Esophagus muscularis mucosa (tissue), 4 donors: ENCODE results near the gene GJB2. TPM values are rescaled to one million over a fixed set of nuclear protein-coding genes. Genes with fewer than 3 reads are reported as not detected.

Experiments
- DNase-seq: peaks from one replicate; pipeline ENCODE4 v3.0.0-alpha.2; 2017; ENCODE audit errors: extremely low spot score
- H3K27ac ChIP-seq, 4 donors: fragments of 200-600 bp; sonication (generic); replicated peaks in 1 of 4; 1 replicate in 3 of 4; 2 replicates in 1 of 4; pipeline ENCODE4 v1.5.1; 2016 to 2019; ENCODE audit warnings: mild to moderate bottlenecking in 1 of 4
- H3K27me3 ChIP-seq, 4 donors: fragments of 200-600 bp; sonication (generic); one replicate each; pipeline versions ENCODE4 v1.5.1 to v1.6.0; 2016 to 2019
- H3K36me3 ChIP-seq, 4 donors: fragments of 200-600 bp; sonication (generic); one replicate each; pipeline ENCODE4 v1.5.1; 2016 to 2019
- H3K4me1 ChIP-seq, 4 donors: fragments of 200-600 bp; sonication (generic); one replicate each; pipeline ENCODE4 v1.5.1; 2016 to 2019
- H3K4me3 ChIP-seq, 4 donors: fragments of 200-600 bp; sonication (generic); 1 replicate in 2 of 4; 2 replicates in 2 of 4; pipeline ENCODE4 v1.5.1; 2016 to 2019; ENCODE audit warnings: mild to moderate bottlenecking in 4 of 4, moderate library complexity in 1 of 4
- H3K9me3 ChIP-seq, 4 donors: fragments of 200-600 bp; sonication (generic); 1 replicate in 3 of 4; 2 replicates in 1 of 4; pipeline ENCODE4 v1.5.1; 2016 to 2019
- EP300 ChIP-seq: sonication (generic); formaldehyde crosslinking; IDR thresholded peaks from one replicate; pipeline ENCODE4 v1.6.1; 2017; ENCODE audit warnings: antibody characterized with exemption
- POLR2A ChIP-seq: fragments of 450-650 bp; IDR thresholded peaks from one replicate; pipeline ENCODE4 v1.6.1; 2017; ENCODE audit warnings: antibody characterized with exemption, moderate library complexity, mild to moderate bottlenecking, low read depth
- POLR2AphosphoS5 ChIP-seq, 2 donors: sonication (generic); formaldehyde crosslinking; IDR thresholded peaks; one replicate each; pipeline ENCODE4 v1.6.1; 2017; ENCODE audit warnings: antibody characterized with exemption in 2 of 2
- WGBS: methylation state at CpG from one replicate; pipeline ENCODE4 v1.1.5; 2018; 5-methylcytosine and 5-hydroxymethylcytosine counted together
- intact Hi-C: fragments of 100-400 bp; cut with DNase I; formaldehyde crosslinking; loops from one replicate; pipeline ENCODE4 v1.15.1; 2023
- total RNA-seq, 4 donors: library from RNA; depleted of rRNA; stranded (reverse); fragments of >200 nt; gene quantifications; one replicate each; pipeline versions ENCODE4 v1.1.0 to v1.2.1, GENCODE V29; 2016
- TF ChIP-seq, protein P1 (sequence below), 3 experiments: fragments of 200-600 bp in 2 of 3; fragments of 450-650 bp in 1 of 3; sonication (generic) in 2 of 3; IDR thresholded peaks; one replicate each; pipeline ENCODE4 v1.5.1; 2017 to 2019; ENCODE audit warnings: antibody characterized with exemption in 3 of 3, mild to moderate bottlenecking in 2 of 3, moderate library complexity in 1 of 3

GJB2 gene
- total RNA-seq, 4 donors from 2014 or later = 0.50 to 0.75 TPM; not detected in 2

DNA sequence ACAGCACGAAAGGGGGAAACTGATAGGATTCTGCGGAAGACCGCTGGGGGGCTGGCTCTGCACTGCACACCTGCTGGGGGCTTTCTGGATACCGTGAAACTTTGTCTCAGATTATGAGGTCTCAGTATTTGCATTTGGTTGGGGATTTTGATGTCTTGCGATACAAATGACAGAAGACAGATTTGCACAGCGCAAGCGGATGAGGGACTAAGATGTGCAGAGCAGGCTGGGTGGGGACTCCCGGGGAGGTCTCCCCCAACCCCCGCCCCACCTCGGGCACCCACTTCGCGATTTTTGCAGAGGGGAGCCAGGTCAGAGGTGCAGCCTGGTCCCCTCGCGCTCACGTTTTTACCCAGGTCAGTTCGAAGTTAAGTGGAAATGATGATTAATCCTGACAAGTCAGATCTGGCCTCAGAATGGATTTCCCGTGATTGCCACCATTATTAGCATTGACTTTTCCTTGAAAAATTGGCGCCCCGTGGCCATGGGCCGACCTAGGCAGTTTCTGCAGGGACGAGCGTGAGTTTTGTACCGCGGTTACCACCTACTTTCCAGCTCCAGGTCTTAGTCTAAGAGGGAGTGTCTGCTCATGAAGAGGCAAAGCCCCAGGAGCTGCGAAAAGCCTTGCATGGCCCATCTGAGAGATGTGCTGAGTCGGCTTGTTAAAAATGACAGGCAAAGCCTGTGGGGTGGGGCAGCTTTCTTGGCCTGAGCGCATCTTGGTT lies 1.3 kb upstream of the GJB2 start:
- peak; percentile 85 for DNase-seq
- Histone ChIP-seq H3K9me3 (no peaks in the 10 kb centered on the region), H3K4me1 (peaks cover 20 to 29% (median 27%) of the 10 kb centered on the region in 4 donors), H3K27ac (no peak overlapping the region), H3K36me3 (no peaks in the 10 kb centered on the region), H3K4me3 (peak overlapping the region; percentile 55 to 68 (median 60)), H3K27me3 (peaks cover 3 to 66% (median 35%) of the 10 kb centered on the region in 4 donors)
- TF ChIP-seq POLR2A (no peak), EP300 (no peak), POLR2AphosphoS5 (IDR thresholded peaks at IDR 0.05) (no peak)
- TF ChIP-seq, protein P1, sequence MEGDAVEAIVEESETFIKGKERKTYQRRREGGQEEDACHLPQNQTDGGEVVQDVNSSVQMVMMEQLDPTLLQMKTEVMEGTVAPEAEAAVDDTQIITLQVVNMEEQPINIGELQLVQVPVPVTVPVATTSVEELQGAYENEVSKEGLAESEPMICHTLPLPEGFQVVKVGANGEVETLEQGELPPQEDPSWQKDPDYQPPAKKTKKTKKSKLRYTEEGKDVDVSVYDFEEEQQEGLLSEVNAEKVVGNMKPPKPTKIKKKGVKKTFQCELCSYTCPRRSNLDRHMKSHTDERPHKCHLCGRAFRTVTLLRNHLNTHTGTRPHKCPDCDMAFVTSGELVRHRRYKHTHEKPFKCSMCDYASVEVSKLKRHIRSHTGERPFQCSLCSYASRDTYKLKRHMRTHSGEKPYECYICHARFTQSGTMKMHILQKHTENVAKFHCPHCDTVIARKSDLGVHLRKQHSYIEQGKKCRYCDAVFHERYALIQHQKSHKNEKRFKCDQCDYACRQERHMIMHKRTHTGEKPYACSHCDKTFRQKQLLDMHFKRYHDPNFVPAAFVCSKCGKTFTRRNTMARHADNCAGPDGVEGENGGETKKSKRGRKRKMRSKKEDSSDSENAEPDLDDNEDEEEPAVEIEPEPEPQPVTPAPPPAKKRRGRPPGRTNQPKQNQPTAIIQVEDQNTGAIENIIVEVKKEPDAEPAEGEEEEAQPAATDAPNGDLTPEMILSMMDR (IDR thresholded peaks at IDR 0.05) = no peak
- 17% methylated on average over 19 of the region's 27 CpGs for WGBS
- intact Hi-C loops = no loop called here

DNA sequence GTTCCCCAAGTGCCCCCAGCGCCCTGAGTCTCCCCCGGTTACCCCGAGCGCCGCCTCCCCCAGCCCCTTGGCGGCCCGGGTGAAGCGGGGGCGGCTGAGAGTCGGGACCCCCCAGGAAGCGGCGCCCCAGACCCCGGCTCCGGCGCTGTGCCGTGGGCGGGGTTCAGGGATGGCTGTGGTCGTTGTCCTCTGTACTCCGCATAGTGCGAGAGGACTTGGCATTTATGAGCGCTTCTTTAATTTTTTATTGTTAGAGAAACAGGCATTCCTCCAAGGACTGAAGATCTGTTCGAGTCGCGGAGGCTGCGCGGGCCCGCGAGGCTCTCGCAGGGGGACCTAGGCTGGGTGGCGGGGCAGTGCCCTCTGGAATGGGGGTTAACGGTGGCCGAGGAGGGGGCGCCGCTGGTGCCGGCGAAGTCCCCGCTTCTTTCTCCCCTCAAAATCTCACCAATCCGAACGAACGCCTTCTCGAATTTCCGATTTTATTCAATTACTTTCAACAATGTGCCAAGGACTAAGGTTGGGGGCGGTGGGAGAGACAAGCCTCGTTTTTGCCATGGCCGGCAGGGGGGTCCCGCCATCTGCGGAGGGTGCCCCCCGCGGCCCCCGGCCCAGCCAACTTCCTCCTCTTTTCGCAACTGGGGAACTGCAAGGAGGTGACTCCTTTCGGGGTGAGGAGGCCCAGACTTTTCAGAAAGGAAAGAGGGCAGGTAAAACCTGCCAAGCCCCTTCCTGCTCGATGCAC lies 596 bp upstream of the GJB2 start:
- H3K4me3 ChIP-seq = peak overlapping the region; percentile 55 to 68 (median 60)
- no peak for TF ChIP-seq POLR2A
- TF ChIP-seq, protein P1 (IDR thresholded peaks at IDR 0.05) = no peak
- no peak for TF ChIP-seq EP300
- no peak for TF ChIP-seq POLR2AphosphoS5 (IDR thresholded peaks at IDR 0.05)
- H3K27me3 ChIP-seq = peaks cover 3 to 66% (median 35%) of the 10 kb centered on the region in 4 donors
- no peaks in the 10 kb centered on the region for H3K36me3 ChIP-seq
- peaks cover 20 to 29% (median 27%) of the 10 kb centered on the region in 4 donors for H3K4me1 ChIP-seq
- no peaks in the 10 kb centered on the region for H3K9me3 ChIP-seq
- no peak overlapping the region for H3K27ac ChIP-seq
- DNase-seq = peak; percentile 88
- intact Hi-C loops = no loop called here
- 1% methylated on average over 32 of the region's 53 CpGs for WGBS

DNA sequence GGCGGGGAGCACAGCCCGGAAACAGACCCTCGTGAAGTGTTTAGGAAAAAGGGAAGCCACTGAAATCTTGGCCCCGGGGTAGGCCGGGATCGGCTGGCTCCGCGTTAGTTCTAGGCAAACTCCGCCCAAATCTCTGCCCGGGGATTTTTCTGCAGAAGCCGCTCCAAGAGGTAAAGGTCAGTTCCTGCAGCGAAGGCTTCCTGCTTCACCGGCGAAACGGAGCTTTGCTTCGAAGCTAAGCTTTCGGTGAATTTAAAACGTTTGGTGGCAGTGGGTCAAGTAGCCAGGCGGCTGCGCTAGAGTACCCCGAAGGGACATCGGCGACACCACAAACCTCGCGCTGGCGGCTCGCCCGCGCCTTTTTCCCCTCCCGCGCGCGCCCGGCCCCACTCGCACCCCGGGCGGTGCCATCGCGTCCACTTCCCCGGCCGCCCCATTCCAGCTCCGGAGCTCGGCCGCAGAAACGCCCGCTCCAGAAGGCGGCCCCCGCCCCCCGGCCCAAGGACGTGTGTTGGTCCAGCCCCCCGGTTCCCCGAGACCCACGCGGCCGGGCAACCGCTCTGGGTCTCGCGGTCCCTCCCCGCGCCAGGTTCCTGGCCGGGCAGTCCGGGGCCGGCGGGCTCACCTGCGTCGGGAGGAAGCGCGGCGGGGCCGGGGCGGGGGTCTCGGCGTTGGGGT lies 441 bp downstream of the GJB2 start:
- Histone ChIP-seq H3K4me3 (peak overlapping the region; percentile 55 to 68 (median 60)), H3K27ac (no peak overlapping the region), H3K9me3 (no peaks in the 10 kb centered on the region), H3K4me1 (peaks cover 20 to 29% (median 27%) of the 10 kb centered on the region in 4 donors), H3K36me3 (no peaks in the 10 kb centered on the region), H3K27me3 (peaks cover 3 to 66% (median 35%) of the 10 kb centered on the region in 4 donors)
- WGBS = 9% methylated on average over 18 of the region's 73 CpGs
- no peak for TF ChIP-seq EP300
- TF ChIP-seq, protein P1 (IDR thresholded peaks at IDR 0.05) = no peak
- peak; percentile 70 for DNase-seq
- intact Hi-C loops = no loop called here

DNA sequence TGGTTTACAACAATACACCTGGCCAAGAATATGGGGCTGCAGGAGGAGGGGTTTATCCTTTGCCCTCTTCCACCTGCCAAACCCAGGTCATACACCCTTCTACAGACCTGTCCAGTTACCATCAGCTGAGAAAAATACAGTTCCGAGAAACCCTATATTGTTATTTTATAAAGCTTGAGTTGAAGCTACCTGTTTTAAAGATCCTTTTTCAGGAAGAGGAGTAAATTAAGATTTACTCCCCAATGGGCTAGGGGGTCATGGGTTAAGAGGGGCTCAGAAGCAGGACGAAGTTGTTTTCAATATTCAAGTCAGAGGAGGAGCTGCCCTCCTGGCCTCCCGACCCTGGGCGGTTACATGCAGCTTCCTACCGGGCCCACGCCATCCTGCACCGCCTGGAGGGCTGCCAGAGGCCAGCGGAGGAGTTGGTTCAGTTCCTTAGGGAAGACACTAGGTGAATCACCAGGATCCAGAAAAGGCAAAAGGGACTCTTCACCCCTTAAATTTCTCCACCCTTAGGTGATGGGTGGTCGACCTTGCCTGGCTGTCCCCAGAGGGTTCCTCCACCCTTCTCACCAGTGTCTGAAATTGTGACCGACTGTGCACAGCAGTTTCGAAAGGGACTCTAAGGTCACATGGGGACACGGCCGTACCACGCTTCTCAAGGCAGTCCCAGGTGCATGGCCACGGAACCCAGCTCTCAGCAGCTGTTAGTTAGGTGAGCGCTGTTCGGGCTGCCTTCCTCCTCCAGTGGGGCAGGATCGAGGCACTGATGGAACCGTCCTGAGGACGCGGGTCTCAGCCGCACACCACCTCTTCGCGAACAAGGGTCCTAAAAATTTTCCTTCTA lies 1.2 kb downstream of the GJB2 start:
- WGBS = 62% methylated on average over 24 of the region's 24 CpGs
- DNase-seq = peak; percentile 80
- peak overlapping the region; percentile 55 to 68 (median 60) for H3K4me3 ChIP-seq
- TF ChIP-seq EP300 (no peak), POLR2A (no peak), POLR2AphosphoS5 (IDR thresholded peaks at IDR 0.05) (no peak)
- TF ChIP-seq, protein P1 (IDR thresholded peaks at IDR 0.05) = no peak
- no peak overlapping the region for H3K27ac ChIP-seq
- H3K9me3 ChIP-seq = no peaks in the 10 kb centered on the region
- no peaks in the 10 kb centered on the region for H3K36me3 ChIP-seq
- peaks cover 20 to 29% (median 25%) of the 10 kb centered on the region in 4 donors for H3K4me1 ChIP-seq
- H3K27me3 ChIP-seq = peaks cover 3 to 60% (median 33%) of the 10 kb centered on the region in 4 donors
- intact Hi-C loops = no loop called here
